ENCODE data around the gene TAF5. TPM values are rescaled to one million over a fixed set of nuclear protein-coding genes. Genes with fewer than 3 reads are reported as not detected.
"Not testable (repeated sequence)": the region's sequence is repeated elsewhere in the genome, so short reads cannot be mapped to it uniquely, and the experiment has no call there.

Gene TAF5
- total RNA-seq, 6 experiments from 2014 or later = 1.5 to 2.5 (median 2.2) TPM

DNA sequence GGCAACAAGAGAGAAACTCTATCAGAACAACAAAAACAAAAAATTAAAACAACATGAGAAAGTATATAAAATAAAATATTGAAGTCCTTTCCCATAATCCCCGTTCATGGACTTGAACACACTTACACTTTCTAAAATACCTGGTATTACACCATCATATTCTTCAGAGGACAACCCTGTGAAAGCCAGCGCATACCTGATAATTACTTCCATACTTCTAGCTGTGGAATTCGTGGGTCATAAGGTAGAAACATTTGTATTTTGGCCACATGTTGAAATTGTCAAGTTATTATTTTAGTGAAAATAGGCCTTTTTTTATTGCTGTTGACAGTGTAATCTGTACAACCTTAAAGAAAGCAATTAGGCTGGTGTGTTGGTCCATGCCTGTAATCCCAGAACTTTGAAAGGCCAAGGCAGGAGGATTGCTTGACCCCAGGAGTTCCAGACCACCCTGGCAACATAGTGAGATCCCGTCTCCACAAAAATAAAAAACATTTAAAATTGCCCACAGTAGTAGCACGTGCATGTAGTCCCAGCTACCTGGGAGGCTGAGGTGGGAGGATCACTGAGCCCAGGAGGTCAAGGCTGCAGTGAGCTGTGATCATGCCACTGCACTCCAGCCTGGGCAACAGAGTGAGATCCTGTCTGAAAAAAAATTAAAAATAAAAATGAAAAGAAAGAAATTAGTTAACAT is 11.7 kb upstream of the TAF5 start:
- DNase-seq (no peak), ATAC-seq (no peak)
- TF ChIP-seq, protein P1, sequence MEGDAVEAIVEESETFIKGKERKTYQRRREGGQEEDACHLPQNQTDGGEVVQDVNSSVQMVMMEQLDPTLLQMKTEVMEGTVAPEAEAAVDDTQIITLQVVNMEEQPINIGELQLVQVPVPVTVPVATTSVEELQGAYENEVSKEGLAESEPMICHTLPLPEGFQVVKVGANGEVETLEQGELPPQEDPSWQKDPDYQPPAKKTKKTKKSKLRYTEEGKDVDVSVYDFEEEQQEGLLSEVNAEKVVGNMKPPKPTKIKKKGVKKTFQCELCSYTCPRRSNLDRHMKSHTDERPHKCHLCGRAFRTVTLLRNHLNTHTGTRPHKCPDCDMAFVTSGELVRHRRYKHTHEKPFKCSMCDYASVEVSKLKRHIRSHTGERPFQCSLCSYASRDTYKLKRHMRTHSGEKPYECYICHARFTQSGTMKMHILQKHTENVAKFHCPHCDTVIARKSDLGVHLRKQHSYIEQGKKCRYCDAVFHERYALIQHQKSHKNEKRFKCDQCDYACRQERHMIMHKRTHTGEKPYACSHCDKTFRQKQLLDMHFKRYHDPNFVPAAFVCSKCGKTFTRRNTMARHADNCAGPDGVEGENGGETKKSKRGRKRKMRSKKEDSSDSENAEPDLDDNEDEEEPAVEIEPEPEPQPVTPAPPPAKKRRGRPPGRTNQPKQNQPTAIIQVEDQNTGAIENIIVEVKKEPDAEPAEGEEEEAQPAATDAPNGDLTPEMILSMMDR (IDR thresholded peaks at IDR 0.05) = no peak
- TF ChIP-seq POLR2A (IDR thresholded peaks at IDR 0.05) = no peak
- Histone ChIP-seq H3K36me3 (no peaks in the 10 kb centered on the region), H3K27me3 (no peaks in the 10 kb centered on the region), H3K4me1 (no peaks in the 10 kb centered on the region), H3K9me3 (no peaks in the 10 kb centered on the region), H3K4me3 (no peak overlapping the region), H3K27ac (no peak overlapping the region)
- intact Hi-C loops (cut with DNase I) = no loop called here
- 74% methylated on average over 5 of the region's 5 CpGs for WGBS (ENCODE audit: insufficient coverage, low coverage, low lambda C conversion rate, missing lambda C conversion rate)

GRCh38 chr10:103359493-103359892 is 8.3 kb upstream of the TAF5 start:
- H3K9me3 ChIP-seq; DNase-seq; H3K4me3 ChIP-seq; H3K27ac ChIP-seq; ATAC-seq; H3K27me3 ChIP-seq; H3K36me3 ChIP-seq; H3K4me1 ChIP-seq; intact Hi-C loops (cut with DNase I): not testable (repeated sequence)
- WGBS (ENCODE audit: insufficient coverage, low coverage, low lambda C conversion rate, missing lambda C conversion rate) = 94% methylated on average over 4 of the region's 4 CpGs

DNA sequence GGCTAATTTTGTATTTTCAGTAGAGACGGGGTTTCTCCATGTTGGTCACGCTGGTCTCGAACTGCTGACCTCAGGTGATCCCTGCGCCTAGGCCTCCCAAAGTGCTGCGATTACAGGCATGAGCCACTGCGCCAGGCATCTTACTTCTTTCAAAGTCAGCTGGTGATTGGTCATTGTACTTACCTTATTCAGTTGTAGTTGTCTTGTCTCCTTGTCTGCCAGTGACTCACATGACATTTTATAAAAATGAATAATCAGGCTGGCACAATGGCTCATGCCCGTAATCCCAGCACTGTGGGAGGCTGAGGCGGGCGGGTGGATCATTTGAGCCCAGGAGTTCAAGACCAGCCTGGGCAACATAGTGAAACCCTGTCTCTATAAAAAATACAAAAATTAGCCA is 7.0 kb upstream of the TAF5 start:
- H3K27me3 ChIP-seq; ATAC-seq; H3K27ac ChIP-seq; H3K36me3 ChIP-seq; H3K9me3 ChIP-seq; intact Hi-C loops (cut with DNase I); H3K4me1 ChIP-seq; DNase-seq; H3K4me3 ChIP-seq: not testable (repeated sequence)
- 90% methylated on average over 5 of the region's 9 CpGs for WGBS (ENCODE audit: insufficient coverage, low coverage, low lambda C conversion rate, missing lambda C conversion rate)

- WGBS (ENCODE audit: insufficient coverage, low coverage, low lambda C conversion rate, missing lambda C conversion rate) = 39% methylated on average over 10 of the region's 10 CpGs
- no peaks in the 10 kb centered on the region for H3K36me3 ChIP-seq
- H3K27me3 ChIP-seq = no peaks in the 10 kb centered on the region
- peak overlapping the region; percentile 90 to 98 (median 91) for H3K4me3 ChIP-seq
- intact Hi-C loops (cut with DNase I) = no loop called here
- peak in 1 of 4 donors; percentile 2 for ATAC-seq
- TF ChIP-seq, protein P1 (IDR thresholded peaks at IDR 0.05) = no peak
- no peak for TF ChIP-seq POLR2A (IDR thresholded peaks at IDR 0.05)
- peaks cover 0 to 6% (median 0%) of the 10 kb centered on the region in 4 donors for H3K4me1 ChIP-seq
- H3K27ac ChIP-seq = peak overlapping the region; percentile 73 to 88 (median 76)
- no peaks in the 10 kb centered on the region for H3K9me3 ChIP-seq
- DNase-seq = no peak
Observed at GRCh38 chr10:103367379-103367781, 396 bp upstream of the TAF5 start.

GRCh38 chr10:103373544-103373943 is 5.8 kb downstream of the TAF5 start:
- Histone ChIP-seq H3K4me1 (peaks cover 0 to 6% (median 0%) of the 10 kb centered on the region in 4 donors), H3K27me3 (no peaks in the 10 kb centered on the region), H3K27ac (no peak overlapping the region), H3K36me3 (peaks cover 0 to 26% (median 5%) of the 10 kb centered on the region in 4 donors), H3K4me3 (no peak overlapping the region), H3K9me3 (no peaks in the 10 kb centered on the region)
- ATAC-seq (no peak), DNase-seq (no peak)
- intact Hi-C loops (cut with DNase I) = no loop called here
- 92% methylated on average over 3 of the region's 3 CpGs for WGBS (ENCODE audit: insufficient coverage, low coverage, low lambda C conversion rate, missing lambda C conversion rate)
- TF ChIP-seq, protein P1 (IDR thresholded peaks at IDR 0.05) = no peak
- TF ChIP-seq POLR2A (IDR thresholded peaks at IDR 0.05) = no peak
